ENCODE data around the gene AHCY.

DNA sequence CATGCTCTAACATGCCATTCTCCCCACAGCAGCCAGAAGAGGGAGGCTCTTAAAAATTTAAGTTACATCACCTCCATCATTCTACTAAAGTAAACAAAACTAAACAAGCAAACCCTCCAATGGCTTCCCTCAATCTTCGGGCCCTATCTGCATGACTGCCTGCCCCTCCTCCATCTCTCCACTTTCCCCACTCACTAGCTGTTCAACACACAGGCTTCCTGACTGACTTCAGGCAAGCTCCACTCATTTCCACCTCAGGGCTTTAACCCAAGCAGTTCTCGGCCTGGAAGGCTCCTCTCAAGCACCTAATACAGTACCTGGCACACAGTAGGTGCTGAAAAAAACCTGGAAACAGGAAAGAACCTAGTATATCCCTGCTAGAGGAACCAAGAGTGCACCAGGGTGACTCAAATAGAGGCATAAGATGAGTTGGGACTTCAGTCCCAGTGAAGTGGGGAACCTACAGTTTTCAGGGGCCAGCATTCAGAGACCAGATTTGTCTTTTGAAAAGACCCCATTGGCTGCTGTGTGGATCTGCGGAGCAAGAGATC is 2.8 kb downstream of the AHCY start:
- no peak for TF ChIP-seq EZH2phosphoT487 (IDR thresholded peaks at IDR 0.05; ENCODE audit: low read depth)
- TF ChIP-seq, protein P1, sequence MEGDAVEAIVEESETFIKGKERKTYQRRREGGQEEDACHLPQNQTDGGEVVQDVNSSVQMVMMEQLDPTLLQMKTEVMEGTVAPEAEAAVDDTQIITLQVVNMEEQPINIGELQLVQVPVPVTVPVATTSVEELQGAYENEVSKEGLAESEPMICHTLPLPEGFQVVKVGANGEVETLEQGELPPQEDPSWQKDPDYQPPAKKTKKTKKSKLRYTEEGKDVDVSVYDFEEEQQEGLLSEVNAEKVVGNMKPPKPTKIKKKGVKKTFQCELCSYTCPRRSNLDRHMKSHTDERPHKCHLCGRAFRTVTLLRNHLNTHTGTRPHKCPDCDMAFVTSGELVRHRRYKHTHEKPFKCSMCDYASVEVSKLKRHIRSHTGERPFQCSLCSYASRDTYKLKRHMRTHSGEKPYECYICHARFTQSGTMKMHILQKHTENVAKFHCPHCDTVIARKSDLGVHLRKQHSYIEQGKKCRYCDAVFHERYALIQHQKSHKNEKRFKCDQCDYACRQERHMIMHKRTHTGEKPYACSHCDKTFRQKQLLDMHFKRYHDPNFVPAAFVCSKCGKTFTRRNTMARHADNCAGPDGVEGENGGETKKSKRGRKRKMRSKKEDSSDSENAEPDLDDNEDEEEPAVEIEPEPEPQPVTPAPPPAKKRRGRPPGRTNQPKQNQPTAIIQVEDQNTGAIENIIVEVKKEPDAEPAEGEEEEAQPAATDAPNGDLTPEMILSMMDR (IDR thresholded peaks at IDR 0.05; ENCODE audit: low read depth, low read length): no peak
